GM19240 (cell line): Measurements from ENCODE around the gene PRG2.

ENCODE experiments used
- DNase-seq: peaks from one replicate; pipeline ENCODE4 v3.0.0; 2011; ENCODE audit warnings: low spot score; ENCODE audit not compliant: insufficient read length

Gene PRG2

DNA sequence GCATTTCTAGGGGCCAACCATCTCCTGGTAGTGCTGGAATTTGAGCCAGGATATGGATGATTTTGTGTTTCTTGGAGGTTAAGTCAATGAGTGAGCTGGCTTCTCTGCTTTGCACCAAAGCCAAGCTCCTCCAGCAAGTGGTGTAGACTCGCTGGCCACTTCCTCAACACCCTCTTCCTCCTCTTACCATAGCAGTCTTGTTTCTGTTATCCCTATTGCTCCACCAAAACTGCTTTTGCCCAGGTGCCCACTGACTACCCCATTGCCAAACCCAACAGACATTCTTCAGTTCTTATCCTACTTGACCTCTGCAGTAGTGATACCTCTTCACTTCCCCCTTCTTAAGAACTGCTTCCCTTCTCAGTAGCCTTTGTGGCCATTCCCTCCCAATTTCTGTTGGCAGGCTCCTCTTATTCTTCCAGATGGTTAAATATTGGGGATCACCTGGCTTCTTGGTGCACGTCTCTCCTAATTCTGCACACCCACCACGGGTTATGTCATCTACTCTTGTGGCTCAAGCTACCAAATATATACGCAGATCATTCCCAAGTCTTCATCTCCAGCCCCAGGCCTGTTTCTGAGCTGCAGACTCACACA is 7.0 kb upstream of the PRG2 start:
- DNase-seq, result no peak

DNA sequence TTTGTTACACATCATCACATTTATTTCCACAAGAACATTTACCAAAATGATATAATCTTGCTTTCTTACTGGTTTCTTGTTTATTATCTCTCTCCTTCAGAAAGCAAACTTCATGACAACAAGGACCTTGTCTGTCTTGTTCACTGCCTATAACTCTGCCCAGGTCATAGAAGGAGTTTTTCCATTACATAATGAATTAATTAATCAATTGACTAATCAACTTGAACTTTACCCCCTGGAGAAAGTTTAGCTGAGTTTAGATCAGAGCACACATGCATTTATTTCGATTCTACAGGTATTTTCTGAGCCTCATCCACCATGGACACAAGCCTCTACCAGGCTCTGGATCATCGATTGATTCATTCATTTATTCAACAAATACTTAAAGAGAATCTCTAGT is 6.3 kb upstream of the PRG2 start:
- DNase-seq, result no peak

DNA sequence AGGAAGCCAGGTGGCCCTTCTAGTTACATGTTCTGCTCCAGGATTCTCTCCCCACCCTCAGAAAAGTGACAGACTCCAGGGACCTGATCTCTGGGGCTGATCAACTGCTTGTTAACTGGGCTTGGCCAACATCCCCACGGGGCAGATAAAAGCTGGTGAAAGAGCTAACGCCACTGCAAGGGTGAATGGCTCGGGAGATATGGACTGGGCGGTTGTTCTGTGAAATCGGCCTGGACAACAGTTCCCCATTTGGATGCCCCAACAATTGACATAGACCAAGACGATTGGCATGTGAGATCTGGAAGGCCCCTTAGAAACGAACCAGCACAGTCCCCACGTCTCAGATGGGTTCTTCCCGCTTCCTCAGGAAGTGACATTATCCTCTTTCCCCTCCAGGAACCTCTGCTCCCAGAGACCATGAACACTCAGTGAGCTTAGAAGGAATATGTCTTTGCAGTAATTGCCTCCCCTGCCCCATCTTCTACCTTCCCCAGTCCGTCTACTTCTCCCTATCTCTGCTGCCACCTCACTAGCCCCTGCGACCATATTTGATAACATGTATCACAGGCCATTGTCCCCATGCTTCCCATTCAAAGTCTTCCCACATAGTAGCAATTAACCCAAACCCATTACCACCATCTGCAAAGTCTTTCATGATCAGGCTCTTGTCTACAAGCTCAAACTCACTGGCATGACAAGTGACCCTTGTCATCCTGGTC is 5.6 kb upstream of the PRG2 start:
- no peak for DNase-seq

DNA sequence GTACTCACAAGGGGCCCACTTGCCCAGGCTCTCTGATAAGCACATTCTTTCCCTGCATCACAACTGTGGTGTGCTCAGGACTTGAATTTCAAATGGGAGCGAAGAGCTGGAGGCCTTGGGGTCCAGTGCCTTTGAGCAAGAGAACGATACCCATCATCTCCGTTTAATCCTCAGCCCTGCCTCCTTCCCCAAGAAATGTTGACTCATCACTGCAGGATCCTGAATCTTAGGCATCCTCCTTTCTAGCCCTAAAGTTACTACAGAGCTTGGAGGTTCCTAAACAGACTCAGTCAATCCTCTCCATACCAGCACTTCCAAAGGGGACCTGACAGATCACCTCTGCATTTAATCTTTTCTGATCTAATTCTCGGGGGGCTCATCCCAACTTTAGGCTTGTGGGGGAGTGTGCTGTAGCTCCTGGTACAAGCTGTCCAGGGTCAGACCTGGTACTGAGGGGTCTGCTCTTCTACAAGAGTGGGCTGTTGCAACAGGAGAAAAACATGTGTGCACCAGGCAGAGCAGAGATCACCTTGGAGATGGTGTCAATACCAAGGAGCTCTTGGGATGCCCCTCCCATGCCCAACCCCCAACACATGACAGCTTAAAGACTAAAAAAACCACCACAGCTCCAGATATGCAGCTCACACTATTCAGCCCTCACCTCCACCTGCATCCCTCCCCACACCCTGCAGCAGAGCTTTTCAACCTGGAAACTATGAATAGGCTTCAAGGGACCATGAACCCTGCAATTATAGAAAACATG is 3.9 kb upstream of the PRG2 start:
- no peak for DNase-seq

DNA sequence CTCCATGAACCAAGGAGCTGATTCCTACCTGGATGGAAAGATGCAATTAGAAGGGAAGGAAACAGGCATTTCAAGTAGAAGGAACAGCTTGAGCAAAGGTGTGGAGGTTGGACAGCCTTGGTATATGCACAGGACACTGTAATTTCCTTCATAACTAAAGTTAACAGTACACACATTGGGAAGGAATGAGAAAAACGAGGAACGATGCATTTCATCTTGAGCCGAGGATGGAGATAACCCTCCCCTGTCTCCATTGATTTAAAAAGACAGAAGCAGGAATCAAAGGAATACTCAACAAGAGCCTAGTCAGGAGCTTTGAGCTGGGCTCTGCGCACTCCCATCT is 2.3 kb upstream of the PRG2 start:
- DNase-seq, result no peak

DNA sequence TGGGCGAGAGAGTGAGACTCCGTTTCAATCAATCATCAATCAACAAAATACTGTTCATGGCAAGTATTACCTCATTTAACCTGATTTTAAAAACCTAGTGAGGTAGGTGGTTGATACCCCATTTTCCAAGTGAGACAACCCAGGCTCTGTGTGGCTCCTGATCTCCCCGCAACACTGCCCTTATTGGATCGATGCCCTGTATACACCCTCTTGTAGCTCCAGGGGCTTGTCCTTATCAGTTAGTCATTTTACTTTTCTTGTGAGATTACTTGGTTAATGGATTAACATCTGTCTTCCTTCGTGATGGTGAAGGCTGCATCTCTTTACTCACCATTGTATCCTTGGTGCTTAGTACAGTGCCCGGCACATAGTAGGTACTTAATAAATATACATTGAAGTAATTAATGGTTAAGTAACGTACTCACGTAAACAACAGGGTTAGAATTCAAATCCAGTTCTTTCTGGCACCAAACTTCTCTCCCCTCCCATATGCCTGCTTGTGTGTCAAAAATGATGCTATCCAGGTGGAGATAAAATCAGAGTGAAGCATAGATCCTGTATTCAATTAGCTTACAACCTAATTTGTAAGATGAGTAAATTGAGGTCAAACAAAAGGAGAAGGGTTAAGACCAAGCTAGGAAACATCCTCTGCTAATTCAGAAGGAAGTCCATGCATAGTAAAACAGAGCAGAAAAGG is 1.8 kb upstream of the PRG2 start:
- DNase-seq, result no peak

DNA sequence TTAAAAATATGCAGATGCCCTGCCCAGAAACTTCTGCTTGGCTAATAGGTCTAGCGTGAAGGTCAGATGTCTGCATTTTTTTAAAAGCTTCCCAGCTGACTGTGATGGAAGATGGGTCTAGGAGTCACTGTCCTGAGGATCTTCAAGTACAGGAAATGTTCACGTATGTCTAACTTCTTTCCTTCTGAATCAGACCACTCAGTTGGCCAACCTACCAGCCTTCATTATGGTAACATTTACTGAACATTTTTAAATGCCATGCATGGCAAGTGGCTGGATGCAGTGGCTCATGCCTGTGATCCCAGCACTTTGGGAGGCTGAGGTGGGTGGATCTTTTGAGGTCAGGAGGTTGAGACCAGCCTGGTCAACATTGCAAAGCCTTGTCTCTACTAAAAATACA is 1.1 kb upstream of the PRG2 start:
- no peak for DNase-seq

DNA sequence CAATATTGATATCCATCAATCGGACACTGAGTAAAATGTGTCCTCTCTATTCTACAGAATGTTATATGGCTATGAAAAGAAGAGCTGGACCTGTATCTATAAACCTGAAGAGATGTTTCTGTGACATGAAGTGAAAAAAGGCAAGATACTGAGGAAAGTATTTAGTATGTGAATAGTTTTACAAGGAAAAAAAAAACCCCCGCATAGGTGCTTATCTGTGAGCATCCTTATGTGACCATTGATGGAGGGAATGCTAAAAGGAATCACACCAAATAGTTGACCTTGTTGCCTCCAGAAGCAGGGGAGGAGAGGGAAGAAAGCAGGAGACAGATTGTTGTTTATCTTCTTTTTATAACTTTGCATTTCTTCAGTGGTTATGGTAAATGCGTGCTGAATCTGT is 661 bp upstream of the PRG2 start:
- no peak for DNase-seq

DNA sequence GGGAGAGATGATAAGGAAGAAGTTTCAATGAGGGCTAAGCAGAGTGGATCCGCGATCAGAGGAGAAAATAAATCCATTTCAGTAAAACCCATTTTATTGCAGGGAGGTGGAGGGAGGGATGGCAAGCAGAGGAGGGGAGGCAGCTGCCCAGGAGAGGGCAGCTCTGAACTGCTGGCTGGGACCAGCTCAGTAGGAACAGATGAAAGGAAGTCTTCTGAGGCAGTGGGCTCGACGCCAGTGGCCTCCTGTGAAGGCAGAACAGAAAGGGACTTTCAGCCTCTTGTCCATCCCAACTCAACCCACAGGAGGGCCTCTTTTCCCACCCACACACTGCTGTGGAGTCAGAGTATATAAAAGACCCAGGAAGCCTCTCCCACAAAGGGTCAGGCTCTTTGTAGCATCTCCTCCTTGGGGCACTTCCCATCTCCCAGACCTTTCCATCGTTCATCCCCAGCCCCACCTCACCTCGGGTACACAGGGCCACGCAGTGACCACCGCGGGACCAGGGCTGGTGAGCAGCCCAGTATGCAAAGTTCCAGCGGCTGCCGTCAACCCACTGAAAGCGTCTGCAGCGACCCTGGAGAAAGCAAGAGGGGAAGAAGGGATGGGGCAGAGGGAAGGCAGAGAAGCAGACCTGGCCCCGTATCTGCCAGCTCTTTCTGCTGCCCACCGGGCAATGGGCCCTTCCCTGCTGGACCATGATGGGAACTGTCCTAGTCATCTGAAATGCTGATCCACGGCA is 3.0 kb downstream of the PRG2 start:
- no peak for DNase-seq

DNA sequence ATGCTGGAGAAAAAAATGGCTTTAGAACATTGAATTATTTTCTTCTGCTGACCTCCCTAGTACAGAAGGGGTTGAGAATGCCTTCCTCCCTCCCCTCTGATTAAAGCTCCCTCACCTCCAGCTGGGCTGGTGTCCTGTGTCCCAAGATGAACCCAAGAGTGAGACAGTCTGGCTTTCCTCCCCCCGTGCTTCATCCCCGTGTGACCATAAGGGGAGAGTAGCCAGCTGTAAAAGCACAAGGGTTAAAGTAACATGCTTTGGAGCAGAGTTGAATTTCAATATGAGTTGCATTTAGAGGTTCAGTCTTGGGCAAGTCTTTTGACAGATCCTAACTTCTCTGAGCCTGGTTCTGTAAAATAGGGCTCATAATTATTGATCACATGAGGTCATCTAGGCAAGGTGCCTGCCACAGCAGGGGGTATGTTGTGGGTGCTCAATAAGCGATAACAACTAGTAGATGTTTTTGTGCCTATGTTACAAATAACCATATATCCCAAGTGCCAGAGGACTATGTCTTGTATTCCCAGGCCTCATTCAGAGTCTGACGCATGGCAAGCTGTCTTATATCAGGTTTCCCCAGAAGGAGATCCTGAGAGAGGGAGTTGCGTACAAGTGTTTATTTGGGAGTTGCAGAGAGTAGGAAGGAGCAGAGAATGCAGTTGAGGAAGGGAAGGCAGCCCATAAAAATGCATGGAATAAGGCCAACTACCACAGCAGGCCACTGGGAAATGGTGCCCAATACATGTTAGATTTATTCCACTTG is 4.1 kb downstream of the PRG2 start:
- DNase-seq, result no peak

DNA sequence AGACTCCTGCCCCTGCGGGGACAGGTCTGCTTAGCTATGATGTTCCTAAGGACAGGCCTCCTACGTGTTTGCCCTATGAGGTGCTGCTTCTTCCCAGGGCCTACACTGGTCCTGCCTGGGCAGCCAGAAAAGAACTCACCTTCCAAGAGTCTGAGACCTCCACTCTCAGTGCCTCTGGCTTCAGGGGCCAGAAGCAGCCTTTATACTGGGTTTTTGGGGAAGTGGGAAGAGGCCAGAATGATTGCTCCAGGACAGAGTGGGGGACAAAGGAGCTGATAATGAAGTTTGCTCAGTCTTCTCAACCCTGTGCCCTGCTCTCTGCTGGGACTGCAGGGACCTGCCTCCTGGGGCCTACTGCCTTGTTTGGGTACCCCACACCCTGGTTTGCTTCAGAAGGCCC is 9.5 kb downstream of the PRG2 start, which contains the start of gene PRG3:
Gene PRG3, minus strand, starts transcription at position 176 of the 400 bp plus-strand sequence. CDS start 442 bp downstream, outside the sequence.
- no peak for DNase-seq

DNA sequence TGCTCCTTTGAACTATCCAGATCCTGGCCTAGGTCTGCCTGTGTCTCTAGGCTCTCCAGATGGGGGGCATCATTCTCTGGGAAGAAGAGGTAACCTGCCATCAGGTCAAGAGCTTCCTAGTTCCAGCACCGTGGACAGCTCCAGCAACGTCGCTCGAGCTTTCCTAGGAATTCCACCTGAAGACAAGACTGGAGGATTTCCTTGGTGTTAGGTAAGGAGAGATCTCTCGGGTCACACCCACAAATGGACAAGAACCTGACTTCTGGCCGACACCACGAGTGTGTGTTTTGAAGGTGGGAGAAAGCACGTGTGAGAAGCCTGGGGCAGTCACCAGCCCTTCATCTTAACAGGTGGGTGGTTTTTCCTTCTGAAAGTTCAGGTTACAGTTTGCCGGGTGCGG is 10.7 kb downstream of the PRG2 start:
- no peak for DNase-seq

DNA sequence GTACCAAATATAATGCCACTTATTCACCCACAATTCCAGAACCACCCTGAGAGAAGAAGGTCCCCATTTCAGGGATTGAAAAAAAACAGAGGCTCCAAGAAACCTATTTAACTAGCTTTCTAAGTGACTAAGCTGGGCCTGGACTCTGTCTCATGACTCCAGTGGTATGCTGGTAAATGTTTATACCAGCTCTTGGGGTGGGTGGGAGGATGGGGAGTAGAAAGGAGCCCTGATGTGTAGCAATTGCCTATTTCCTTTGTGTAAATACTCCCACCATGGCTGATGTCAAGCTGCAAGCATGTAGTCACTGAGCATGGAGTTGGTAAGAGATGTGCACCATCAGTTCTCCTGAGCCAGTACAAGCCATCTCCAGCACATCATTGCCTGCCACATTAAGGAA is 12.3 kb downstream of the PRG2 start:
- no peak for DNase-seq

DNA sequence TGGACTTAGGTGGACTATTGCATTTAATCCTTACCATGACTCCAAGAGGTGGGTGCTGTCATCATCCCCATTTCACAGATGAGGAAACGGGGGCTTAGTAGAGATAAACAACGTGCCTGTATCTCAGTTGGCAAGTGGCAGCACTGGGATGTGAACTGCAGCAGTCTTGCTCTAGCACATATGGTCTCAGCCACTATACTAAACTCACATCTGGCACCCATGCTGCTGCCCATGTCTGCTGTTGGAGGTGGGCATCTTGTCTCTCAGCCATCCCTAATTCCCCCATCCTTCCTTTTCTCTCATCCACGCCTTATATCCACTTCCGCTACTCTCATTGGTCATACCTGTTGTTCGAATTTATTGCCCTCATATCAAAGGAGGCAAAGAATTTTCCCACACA is 13.3 kb downstream of the PRG2 start:
- no peak for DNase-seq

DNA sequence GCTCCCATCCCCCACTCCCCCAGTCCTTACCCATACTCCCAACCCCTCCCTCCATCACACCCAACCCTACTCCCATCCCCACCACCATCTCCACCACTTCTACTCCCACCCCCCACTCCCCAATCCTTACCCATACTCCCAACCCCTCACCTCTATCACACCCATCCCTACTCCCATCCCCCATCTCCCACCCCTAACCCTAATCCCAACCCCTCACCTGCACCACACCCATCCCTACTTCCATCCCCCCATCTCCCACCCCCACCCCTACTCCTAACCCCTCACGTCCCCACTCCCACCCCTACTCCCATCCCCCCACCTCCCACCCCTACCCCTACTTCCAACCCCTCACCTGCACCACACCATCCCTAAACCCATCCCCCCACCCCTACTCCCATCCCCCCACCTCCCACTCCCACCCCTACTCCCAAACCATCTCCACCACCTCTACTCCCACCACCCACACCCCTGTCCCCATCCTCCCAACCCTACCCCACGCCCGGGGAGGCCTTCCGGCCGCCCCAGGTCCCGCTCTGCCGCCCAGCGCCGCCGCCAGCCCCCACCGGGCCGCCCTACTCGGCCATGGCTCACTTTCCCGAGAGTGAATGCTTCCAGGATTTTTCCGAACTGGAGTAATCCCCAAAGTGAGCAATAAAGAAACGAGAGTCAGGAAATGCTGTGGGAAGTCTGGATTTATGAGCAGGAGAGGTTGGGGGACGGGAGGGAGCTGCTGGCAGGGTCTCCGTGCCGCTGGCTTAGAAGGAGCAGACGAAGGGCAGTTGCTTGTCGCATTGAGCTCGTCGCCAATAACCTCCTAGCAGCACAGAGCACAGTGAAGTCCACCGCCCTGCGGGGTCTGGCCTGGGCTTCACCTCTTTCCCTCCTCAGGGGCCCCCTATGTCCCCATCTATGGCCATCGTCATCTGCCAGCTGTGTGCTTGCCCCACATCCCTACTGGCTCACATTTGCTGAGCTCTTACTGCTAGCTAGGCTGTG is 14.1 kb downstream of the PRG2 start:
- no peak for DNase-seq

DNA sequence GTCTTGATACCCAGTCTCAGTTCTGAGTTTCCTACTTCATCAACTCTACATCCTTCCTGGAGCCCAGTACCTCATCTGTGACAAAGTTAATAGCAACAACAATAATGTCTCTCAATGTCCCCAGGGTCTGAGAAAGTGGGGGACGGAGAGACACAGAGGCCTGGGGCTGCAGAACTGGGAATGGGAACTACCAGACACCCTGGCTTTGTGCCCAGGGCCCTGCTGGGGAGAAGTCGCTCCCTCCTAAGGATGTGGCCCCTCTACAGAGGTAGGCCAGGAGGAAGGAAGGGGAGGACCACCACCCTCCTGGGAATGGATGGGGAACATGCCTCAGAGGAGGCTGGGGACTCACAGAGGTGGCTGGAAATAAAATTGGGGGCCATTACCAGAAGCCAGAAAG is 15.0 kb downstream of the PRG2 start:
- DNase-seq, result no peak

DNA sequence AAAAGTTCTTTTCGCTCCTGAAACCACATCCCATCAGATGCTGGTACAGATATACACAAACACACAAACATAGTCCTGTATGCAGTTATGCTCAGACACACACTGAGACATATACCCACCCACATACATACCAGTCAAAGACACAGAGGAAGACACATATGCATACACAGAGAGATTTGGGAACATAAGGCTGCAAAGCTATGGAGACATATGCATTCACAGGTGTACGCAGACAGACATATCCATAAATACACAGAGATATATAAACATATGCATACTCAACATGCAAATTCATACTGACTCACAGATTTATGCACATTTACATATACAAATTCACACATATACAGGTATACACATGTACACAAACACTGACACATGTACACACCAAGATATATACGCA is 15.5 kb downstream of the PRG2 start:
- DNase-seq, result no peak

DNA sequence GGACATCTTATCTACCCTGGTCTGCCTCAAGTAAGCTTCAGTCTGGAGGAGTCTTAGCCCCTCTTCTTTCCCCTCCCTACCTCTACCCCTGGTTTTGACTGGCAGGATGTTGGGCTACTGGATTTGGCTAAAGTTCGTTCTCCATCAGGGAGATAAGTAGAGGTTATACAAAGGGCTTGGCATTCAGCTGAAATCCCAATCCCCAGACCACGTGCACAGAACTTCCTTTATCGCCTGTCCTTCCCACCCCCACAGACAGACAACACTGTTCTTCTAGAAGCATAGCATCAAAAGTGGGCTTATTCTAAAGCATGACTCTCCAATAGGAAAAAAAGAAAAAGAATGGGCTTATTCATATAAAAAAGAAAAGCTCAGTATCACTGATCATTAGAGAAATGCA is 17.3 kb downstream of the PRG2 start:
- no peak for DNase-seq

DNA sequence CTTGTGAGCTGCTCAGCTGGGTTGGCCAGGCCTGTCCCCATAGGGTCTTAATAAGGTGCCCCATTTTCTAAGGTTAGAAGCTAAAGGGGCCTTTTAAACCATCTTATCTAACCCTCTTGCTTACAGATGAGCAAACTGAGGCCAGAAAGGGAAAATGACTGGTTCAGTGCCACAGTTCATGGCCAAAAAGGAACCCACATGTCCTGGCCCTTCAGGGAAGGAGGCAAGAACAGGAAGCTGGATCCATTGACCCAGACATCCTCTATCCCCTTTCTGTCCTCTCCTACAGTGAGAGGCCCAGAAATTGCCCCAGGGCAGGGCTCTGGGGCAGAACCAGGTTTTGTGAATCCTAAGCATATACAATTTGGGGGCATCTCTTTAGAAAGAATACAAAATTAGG is 19.5 kb downstream of the PRG2 start:
- DNase-seq, result no peak

DNA sequence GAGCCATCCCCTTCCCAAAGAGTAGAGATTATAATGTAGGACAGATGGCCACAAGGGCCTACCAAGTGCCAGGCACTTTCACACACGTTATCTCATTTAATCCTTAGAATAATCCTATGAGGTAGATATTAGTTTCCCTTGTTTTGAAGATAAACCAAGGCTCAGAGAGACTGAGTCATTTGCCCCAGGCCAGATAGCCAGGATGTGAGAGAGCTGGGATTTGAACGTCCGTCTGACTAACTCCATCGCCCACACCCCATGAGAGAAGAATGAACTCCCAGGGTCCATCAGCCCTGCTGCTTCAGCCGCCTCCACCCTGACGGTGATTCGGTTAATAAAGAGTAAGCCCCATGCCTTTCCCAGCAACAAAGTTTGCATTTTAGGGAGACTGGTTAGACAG is 20.2 kb downstream of the PRG2 start:
- no peak for DNase-seq
